H1 (cell line): ENCODE data around the gene RSPO1.
A peak's percentile ranks its signal among the peaks of the same experiment; 100 is the strongest.

Source experiments
- ASH2L ChIP-seq: fragments of 200-600, 300-600 bp; sonication (generic); IDR thresholded peaks from one replicate; pipeline ENCODE4 v1.7.1; 2017; ENCODE audit warnings: low read length
- CREB1 ChIP-seq: IDR thresholded peaks from 2 replicates; pipeline ENCODE4 v1.6.1; 2012; ENCODE audit warnings: inconsistent platforms
- GTF2F1 ChIP-seq: IDR thresholded peaks from 2 replicates; pipeline ENCODE4 v1.6.1; 2012; ENCODE audit warnings: low read depth, low read length, improper control_type of control experiment, borderline replicate concordance
- NRF1 ChIP-seq: IDR thresholded peaks from 2 replicates; pipeline ENCODE4 v1.6.1; 2011; ENCODE audit warnings: mild to moderate bottlenecking, low read depth, low read length, improper control_type of control experiment
- POLR2AphosphoS5 ChIP-seq: IDR thresholded peaks from 2 replicates; pipeline ENCODE4 v1.6.1; 2011; ENCODE audit warnings: low read depth, low read length
- RAD21 ChIP-seq, 2 experiments: IDR thresholded peaks in 1 of 2; conservative IDR thresholded peaks in 1 of 2; 2 replicates each; pipeline ENCODE4 v1.6.1; 2011; ENCODE audit warnings: low read depth in 2 of 2, low read length in 2 of 2, improper control_type of control experiment in 1 of 2, inconsistent platforms in 1 of 2, mild to moderate bottlenecking in 1 of 2, moderate library complexity in 1 of 2
- RNF2 ChIP-seq: fragments of 200-900, 300-1000 bp; sonication (generic); IDR thresholded peaks from 2 replicates; pipeline ENCODE4 v1.7.1; 2016; ENCODE audit warnings: borderline replicate concordance, low read depth, mild to moderate bottlenecking, antibody characterized with exemption, low read length; ENCODE audit not compliant: poor library complexity, severe bottlenecking; ENCODE audit errors: missing control alignments
- ZNF274 ChIP-seq: IDR thresholded peaks from 2 replicates; pipeline ENCODE4 v1.7.0; 2012; ENCODE audit warnings: low read length, borderline replicate concordance; ENCODE audit errors: extremely low read depth

DNA sequence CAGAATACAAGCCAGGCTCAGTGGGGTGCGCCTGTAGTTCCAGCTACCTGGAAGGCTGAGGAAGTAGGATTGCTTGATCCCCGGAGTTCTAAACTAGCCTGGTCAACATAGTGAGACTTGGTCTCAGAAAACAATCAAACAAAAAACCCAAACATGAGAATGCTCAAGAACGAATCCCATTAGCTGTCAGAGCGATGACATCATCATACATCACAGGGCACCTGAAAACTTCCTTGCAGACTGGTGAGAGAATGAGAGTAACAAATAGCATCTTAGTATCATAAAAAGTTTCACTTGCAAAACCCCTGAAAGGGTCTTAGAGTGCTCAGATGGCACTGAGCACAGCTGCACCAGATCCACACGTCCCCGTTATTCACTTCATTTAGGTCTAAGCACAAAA, 36.6 kb upstream of the RSPO1 start:
- TF ChIP-seq RNF2 (no peak), ASH2L (no peak), ZNF274 (no peak), RAD21 (IDR thresholded peaks at IDR 0.05 in 1 of 2, conservative IDR thresholded peaks at IDR 0.05 in 1 of 2; ENCODE audit: low read depth in 2 of 2, low read length in 2 of 2) (no peak), POLR2AphosphoS5 (no peak), CREB1 (0 out of 2 replicates have a peak, but pooled peaks have one; percentile 18), NRF1 (no peak), GTF2F1 (no peak)
